Measurements from ENCODE around the gene MRPL49.
"Not testable (repeated sequence)": the region's sequence is repeated elsewhere in the genome, so short reads cannot be mapped to it uniquely, and the experiment has no call there.

MRPL49 gene

DNA sequence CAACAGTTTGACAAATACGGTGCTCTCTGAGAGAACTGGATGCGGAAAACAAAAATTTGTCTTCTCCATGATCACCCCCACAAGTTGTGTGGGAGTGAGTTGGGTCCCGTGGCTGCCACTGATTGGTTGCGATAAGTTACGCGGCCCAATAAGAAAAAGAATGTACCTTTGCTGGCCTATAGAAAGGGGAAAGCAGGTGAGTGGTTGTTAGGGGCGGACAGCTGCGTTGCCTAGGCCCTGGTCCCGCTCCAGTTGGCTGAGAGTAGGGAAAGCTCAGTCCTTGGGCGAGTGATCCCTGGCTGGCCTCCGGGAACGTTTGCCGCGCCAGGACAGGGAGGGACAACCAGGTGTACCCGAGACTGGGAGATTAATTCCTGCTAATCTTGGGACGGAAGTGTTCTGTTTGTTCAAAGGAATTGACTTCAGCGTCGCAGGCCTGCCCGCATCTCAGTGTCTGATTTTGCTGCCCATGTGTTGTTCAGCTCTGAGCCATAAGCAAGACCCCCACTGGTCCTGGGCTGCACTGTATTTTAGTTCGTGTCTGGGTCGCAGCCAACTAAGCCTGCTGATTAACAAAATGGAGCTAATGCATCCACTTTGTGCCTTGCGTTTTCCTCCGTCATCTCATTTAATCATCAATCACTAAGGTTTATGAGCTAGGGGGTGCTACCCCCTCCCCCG, 13.0 kb downstream of the MRPL49 start:
- peak; percentile 94 for FAIRE-seq

- FAIRE-seq, result no peak
These were observed 13.6 kb downstream of the MRPL49 start for GRCh38 chr11:65135633-65136145.

- no peak for FAIRE-seq
These were observed 14.5 kb downstream of the MRPL49 start for GRCh38 chr11:65136515-65137096.

GRCh38 chr11:65141896-65142494, 19.9 kb downstream of the MRPL49 start:
- no peak for FAIRE-seq

DNA sequence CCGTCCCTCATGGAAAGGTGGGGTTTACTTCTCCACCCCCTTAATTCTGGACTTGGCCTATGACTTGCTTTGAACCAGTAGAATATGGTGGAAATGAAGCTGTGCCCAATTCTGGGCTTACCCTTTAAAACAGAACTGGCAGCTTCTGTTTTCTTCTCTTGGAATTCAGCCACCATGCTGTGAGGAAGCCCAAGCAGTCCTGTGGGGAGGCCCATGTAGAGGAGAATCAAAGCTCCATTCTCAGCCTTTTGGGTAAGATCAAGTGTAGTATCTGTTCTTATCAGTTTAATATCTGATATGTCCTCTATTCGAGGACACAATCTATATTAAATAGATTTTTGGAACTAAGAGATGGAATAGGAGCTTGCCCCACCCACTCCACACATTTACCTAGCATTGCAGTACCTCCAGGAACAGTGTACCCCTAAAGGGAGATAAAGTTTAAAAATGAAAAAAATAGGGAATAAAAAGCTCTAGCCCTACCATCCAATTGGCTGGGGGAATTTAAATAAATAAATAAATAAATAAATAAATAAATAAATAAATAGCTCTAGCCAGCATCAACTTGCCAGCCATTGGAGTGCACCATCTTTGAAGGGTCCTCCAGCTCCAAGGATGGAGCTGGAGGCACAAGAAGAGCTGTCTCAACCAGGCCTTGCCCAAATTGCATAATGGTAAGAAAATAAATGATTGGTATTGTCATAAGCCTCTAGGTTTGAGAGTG, 25.4 kb downstream of the MRPL49 start:
- no peak for FAIRE-seq

DNA sequence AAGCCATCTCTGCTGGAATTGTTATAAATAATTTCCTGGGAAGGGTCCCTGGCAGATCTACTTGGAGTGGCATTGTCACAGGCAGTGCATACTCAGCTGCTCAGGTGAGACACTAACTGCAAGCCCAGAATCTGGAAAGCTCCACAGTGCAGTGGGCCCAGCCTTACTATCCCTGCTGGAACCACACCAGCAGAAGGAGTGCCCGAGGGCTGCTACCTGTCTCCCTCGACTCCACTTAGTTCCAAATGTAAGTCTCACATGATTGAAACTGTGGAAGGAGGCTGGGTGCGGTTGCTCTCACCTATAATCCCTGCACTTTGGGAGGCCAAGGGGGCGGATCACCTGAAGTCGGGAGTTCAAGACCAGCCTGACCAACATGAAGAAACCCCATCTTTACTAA, 26.5 kb downstream of the MRPL49 start:
- FAIRE-seq, result no peak

DNA sequence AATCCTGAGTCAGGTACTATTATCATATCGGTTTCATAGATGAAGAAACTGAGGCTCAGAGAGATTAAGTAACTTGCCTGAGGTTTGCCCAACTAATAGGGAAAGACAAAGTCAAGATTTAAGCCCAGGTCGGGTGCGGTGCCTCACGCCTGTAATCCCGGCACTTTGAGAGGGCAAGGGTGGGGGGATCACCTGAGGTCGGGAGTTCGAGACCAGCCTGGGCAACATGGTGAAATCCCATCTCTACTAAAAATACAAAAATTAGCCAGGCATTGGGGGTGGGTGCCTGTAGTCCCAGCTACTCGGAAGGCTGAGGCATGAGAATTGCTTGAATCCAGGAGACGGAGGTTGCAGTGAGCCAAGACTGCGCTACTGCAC, 28.0 kb downstream of the MRPL49 start:
- not testable (repeated sequence) for FAIRE-seq

GRCh38 chr11:65150509-65151299, 28.6 kb downstream of the MRPL49 start:
- no peak for FAIRE-seq

DNA sequence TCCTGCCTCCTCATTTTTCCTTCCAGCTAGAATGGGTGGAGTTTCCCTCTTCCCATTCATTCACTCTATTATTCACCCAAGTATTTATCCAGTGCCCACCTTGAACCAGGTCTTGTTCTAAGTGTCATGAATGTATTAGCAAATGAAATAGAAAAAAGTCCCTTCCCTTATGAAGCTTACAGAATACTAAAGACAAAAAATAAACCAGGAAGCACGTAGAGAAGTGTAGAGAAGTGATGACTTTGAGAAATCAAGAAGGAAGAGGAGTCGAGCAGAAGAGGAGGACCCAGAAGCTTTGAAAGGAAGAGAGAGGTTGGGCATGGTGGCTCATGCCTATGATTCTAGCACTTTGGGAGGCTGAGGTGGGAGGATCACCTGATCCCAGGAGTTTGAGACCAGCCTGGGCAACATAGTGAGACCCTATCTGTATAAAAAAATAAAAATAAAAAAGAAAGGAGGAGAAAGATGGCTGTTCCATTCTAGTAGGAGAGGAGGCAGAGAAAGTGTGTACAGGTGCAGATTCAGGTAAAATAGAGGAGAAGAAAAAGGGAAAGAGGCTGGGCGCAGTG, 29.3 kb downstream of the MRPL49 start:
- no peak for FAIRE-seq

GRCh38 chr11:65152122-65152521, 30.0 kb downstream of the MRPL49 start:
- no peak for FAIRE-seq

GRCh38 chr11:65156256-65156655, 34.1 kb downstream of the MRPL49 start:
- no peak for FAIRE-seq

DNA sequence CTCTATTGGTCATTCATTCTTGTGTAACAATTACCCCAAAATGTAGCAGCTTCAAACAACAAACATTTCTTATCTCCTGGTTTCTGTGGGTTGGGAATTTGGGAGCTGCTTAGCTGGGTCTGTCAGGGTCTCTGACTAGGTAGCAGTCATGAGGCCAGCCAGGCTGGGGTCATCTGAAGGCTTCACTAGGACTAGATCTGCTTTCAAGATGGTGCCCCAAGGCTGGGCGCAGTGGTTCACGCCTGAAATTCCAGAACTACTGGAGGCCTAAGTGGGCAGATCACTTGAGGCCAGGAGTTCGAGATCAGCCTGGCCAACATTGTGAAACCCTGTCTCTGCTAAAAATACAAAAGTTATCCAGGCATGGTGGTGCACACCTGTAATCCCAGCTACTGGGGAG, 34.8 kb downstream of the MRPL49 start:
- FAIRE-seq, result no peak

GRCh38 chr11:65157336-65157735, 35.2 kb downstream of the MRPL49 start:
- FAIRE-seq, result no peak

- no peak for FAIRE-seq
These were observed 36.9 kb downstream of the MRPL49 start for GRCh38 chr11:65159012-65159411.

DNA sequence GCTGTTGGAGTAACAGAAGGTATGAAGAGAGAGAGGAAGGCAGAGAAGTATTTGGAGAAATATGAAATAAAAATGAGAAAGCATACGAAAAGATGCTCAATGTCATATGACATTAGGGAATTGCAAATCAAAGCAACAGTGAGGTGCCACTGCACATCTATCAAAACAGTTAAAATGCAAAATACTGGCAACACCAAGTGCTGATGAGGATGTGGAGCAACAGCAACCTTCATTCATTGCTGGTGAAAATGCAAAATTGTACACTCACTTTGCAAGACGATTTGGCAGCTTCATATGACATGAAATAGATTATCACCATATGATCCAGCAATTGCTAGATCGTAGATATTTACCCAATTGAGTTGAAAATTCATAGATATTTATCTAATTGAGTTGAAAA, 38.5 kb downstream of the MRPL49 start:
- FAIRE-seq, result no peak

- no peak for FAIRE-seq
These were observed 41.6 kb downstream of the MRPL49 start for GRCh38 chr11:65163684-65164083.

DNA sequence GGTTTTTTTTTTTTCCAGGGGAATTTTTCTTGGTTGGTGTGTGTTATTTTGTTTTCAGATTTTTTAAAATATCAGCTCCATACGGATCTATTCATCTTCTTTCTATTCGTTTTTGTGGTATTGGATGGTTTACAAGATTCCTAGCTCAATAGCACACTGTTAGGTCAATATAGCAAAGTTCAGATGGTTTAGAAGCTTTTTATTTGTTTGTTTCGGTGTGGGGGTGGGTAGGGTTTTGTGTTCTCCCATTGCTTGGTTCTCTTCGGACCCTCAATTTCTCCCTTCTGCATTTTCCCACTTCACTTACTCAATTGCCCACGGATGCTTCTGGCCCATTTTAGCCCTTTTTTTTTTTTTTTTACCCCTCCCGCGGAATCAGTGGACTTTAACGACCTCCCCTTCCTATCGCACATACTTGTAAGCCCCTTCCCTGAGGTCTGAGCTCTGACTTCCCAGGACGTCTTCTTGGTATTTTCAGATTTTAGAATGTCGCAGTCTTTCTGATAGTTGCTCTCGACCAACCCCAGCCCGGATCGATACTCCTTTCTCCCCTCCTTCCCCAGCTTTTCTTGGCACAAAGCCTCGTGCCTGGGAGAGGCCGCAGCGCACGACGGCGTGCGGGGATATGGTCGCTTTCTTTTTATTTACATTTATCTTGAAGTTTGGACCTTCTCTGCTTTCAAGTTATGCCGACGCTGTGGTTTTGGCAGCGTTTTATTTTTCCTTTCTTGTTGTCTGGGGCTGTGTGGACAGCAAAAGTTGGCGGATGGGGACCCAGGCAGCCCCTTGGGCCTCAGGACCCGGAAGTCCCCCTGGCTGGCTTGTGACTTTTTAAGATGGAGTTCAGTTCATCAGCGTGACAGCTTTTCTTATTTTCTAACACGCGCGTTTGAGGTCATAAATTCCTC, 43.5 kb downstream of the MRPL49 start:
- FAIRE-seq, result no peak

- no peak for FAIRE-seq
These were observed 44.8 kb downstream of the MRPL49 start for GRCh38 chr11:65166893-65167292.

GRCh38 chr11:65167656-65168055, 45.5 kb downstream of the MRPL49 start:
- no peak for FAIRE-seq

DNA sequence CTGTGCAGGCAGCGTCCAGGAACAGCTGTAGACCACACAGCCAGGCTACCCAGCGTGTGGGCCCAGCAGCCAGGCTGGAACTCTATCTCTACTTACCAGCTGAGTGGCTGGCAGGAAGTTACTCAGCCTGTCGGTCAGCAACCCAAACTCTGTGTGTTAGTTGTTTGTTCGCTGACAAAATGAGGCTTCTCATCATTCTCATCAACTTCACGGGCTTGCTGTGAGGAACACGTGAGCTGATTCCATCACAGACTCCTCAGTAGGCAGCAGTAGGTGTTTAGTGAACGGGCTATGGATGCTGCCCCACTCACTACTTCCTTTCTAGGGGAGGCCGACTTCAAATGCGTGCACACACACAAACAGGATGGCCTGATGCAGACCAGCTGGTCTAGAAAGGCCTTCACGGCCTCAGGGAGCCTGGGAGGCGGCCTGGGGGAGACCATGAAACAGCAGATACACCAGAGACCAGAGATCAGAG, 47.1 kb downstream of the MRPL49 start:
- no peak for FAIRE-seq

DNA sequence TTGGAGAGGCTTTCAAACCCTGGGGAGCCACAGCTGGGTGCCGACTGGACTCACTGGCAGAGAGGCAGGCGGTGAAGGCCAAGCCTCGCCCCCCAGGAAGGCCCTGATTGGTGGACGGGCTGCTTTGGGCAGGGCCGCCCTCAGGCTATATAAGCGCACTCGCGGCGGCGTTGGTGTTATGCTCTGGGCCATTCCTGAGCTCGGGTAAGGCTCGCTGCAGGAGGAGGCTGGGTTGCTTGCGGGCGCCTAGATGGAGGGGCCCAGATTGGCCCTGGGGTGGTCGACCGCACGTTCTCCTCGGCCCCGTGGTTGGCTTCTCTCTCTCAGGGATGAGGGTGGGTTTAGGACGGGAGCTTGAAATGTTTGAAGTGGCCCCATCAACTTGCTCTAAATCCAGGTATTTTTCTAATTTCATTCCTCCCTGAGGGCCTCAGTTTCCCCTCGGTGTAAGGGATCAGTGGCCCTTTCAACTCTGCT, 48.0 kb downstream of the MRPL49 start, which contains the start of gene SPDYC:
Gene SPDYC (plus strand): TSS at position 176 of the 477 bp plus-strand sequence. CDS start 1,125 bp downstream, outside the sequence.
- FAIRE-seq, result no peak

Data from TTC549 (cell line).